ENCODE results near the gene NCAPH2.

Gene NCAPH2

DNA sequence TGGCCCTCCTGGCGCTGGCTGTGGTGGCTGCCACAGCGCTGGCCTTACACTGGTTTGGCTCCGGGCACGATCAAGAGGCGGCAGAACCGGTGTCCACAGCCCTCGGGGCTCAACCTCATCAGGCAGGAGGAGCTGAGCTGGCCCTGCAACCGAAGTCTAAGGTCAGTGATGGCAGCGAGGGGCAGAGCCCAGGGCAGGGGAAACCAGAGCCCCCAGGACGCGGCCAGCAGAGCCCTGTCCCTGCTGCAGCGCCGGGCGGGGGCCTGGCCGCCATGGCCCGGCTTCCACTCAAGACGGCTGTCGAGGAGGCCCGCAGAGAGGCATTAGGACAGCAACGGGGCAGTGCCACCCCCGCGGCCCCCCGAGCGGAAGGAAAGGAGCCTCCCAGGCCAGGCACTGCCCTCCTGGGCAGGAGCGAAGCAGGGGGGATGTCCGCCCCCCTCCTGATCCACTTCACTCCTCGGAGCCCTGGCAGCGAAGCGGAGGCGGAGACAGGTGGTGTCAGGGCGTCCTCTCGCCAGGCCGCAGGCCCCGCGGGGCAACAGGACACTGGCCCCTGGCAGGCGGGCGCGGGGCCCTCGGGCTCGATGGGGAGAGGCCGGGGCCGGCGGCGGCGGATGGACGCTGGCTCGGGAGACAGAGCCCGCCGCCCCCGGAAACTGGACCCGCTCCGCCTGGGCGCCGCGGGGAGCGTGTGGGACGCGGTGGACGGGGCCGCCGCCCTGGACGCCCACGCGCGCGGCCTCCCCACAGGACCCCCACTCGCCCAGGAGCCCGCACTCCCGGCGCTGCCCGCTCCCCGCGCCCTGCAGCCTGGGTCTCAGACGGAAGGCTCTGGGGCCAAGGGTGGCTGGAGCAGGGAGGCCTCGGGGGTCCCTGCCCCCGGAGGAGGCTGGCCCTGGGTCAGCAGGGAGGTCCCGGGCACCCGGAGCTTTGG, 38.6 kb downstream of the NCAPH2 start:
- ChIA-PET POLR2A (ENCODE audit: low non-redundant PET) (interaction anchor here (1.2 kb wide), 1 partner anchor 14 kb away, joined by 4 read pairs; no protein-coding TSS in a partner anchor), CTCF (interaction anchor here (1.1 kb wide), 1 partner anchor 17 kb away, joined by 3 read pairs; no protein-coding TSS in a partner anchor)
- H3K27ac ChIP-seq: 0 out of 2 replicates have a peak overlapping the region, but pooled peaks have one; percentile 13
- no peak for DNase-seq (ENCODE audit: low spot score)
- TF ChIP-seq, protein P1, sequence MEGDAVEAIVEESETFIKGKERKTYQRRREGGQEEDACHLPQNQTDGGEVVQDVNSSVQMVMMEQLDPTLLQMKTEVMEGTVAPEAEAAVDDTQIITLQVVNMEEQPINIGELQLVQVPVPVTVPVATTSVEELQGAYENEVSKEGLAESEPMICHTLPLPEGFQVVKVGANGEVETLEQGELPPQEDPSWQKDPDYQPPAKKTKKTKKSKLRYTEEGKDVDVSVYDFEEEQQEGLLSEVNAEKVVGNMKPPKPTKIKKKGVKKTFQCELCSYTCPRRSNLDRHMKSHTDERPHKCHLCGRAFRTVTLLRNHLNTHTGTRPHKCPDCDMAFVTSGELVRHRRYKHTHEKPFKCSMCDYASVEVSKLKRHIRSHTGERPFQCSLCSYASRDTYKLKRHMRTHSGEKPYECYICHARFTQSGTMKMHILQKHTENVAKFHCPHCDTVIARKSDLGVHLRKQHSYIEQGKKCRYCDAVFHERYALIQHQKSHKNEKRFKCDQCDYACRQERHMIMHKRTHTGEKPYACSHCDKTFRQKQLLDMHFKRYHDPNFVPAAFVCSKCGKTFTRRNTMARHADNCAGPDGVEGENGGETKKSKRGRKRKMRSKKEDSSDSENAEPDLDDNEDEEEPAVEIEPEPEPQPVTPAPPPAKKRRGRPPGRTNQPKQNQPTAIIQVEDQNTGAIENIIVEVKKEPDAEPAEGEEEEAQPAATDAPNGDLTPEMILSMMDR (conservative IDR thresholded peaks at IDR 0.05; ENCODE audit: low read depth): no peak

DNA sequence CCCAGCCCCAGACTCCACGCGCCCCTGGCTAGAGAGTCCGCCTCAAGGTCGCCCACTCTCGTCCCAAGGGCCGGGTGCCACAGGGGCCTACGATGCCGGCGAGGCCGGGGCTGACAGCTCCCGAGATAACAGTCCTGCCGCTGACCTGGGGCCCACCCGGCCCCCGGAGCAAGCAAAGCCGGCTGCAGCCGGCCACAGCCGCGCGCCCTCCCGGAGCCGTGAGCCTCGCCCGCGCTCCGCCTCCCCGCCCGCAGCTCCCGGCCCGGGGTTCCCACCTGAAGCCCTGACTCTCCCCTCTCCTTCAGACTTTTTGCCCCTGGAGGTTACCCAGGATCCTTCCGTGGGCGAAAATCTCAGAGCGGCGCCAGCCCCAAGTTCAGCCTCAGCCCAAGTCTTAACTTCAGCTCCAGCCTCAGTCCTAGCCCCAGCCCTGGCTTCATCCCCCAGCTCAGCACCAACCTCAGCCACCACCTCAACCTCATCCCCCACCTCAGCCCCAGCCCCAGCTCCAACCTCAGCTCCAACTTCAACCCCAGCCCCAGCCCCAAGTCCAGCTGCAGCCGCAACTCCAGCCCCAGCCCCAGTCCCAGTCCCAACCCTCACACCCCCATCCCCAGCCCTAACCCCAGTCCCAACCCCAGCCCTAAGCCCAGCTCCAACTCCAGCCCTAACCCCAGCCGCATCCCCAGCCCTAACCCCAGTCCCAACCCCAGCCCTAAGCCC, 39.4 kb downstream of the NCAPH2 start:
- ChIA-PET POLR2A (ENCODE audit: low non-redundant PET) (no interaction called here), CTCF (interaction anchor here (1.1 kb wide), 1 partner anchor 16 kb away, joined by 3 read pairs; no protein-coding TSS in a partner anchor)
- TF ChIP-seq, protein P1 (conservative IDR thresholded peaks at IDR 0.05; ENCODE audit: low read depth): no peak
- no peak overlapping the region for H3K27ac ChIP-seq
- DNase-seq (ENCODE audit: low spot score): no peak

DNA sequence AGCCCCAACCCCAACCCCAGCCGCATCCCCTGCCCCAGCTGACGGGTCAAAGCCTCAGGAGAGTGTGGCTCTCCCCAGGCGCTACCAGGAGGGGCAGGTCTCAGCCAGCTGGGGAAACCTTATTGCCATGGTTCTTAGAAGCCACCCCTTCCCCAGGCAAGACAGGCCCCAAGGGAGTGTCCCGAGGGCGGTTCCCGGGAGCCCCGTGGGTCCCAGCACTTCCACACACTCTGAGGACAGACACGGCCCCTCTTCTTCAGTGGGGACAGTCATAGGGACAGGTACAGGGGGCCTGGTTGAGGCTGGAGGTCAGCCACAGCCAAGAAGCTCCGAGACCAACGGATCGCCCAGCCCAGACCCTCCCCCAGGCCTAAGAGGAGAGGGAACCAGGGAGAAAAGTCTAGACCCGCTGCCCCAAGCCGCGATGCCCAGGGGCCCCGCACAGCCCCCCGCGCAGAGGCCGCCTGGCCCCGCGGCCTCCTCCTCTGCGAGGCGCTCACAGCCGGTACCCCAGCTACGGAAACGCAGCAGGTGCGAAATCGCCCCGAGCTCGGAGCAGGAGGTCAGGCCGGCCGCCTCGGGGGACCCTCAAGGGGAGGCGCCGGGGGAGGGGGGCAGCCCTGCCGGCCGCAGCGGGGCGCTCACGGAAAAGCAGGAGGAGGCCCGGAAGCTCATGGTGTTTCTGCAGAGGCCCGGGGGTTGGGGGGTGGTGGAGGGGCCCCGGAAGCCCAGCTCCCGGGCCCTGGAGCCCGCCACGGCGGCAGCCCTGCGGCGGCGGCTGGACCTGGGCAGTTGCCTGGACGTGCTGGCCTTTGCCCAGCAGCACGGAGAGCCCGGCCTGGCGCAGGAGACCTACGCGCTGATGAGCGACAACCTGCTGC, 40.3 kb downstream of the NCAPH2 start:
- no peak overlapping the region for H3K27ac ChIP-seq
- TF ChIP-seq, protein P1 (conservative IDR thresholded peaks at IDR 0.05; ENCODE audit: low read depth): no peak
- POLR2A ChIA-PET (ENCODE audit: low non-redundant PET): no interaction called here
- DNase-seq (ENCODE audit: low spot score): no peak
- CTCF ChIA-PET: interaction anchor here (1.1 kb wide), 1 partner anchor 15 kb away, joined by 3 read pairs; no protein-coding TSS in a partner anchor

DNA sequence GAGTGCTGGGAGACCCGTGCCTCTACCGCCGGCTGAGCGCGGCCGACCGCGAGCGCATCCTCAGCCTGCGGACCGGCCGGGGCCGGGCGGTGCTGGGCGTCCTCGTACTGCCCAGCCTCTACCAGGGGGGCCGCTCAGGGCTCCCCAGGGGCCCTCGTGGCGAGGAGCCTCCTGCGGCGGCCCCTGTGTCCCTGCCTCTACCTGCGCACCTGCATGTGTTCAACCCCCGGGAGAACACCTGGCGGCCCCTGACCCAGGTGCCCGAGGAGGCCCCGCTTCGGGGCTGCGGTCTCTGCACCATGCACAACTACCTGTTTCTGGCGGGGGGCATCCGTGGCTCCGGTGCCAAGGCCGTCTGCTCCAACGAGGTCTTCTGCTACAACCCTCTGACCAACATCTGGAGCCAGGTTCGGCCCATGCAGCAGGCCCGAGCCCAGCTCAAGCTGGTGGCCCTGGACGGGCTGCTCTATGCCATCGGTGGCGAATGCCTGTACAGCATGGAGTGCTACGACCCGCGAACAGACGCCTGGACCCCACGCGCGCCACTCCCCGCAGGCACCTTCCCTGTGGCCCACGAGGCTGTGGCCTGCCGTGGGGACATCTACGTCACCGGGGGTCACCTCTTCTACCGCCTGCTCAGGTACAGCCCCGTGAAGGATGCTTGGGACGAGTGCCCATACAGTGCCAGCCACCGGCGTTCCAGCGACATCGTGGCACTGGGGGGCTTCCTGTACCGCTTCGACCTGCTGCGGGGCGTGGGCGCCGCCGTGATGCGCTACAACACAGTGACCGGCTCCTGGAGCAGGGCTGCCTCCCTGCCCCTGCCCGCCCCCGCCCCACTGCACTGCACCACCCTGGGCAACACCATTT, 41.1 kb downstream of the NCAPH2 start:
- TF ChIP-seq, protein P1 (conservative IDR thresholded peaks at IDR 0.05; ENCODE audit: low read depth): no peak
- CTCF ChIA-PET: no interaction called here
- POLR2A ChIA-PET (ENCODE audit: low non-redundant PET): no interaction called here
- H3K27ac ChIP-seq: no peak overlapping the region
- no peak for DNase-seq (ENCODE audit: low spot score)

DNA sequence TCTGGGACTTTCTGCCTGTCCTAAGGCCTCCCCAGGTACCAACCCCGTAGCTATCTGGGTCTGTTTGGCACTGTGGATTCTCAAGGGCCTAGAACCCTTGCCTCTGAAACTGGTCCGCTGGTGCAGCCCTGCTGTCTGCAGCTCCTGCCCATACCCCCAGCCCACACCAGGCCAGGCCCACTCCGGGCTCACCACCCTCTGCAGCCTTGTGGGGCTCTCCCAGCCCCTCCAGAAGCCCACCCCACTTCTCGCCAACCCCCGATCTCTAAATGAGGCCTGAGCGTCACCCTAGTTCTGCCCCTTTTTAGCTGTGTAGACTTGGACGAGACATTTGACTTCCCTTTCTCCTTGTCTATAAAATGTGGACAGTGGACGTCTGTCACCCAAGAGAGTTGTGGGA, 42.4 kb downstream of the NCAPH2 start:
- ChIA-PET CTCF (interaction anchor here (0.5 kb wide), 1 partner anchor 25 kb away, joined by 3 read pairs; the partner anchor contains the start of gene SCO2), POLR2A (ENCODE audit: low non-redundant PET) (interaction anchor here (0.6 kb wide), 1 partner anchor 19 kb away, joined by 8 read pairs; no protein-coding TSS in a partner anchor)
- TF ChIP-seq, protein P1 (conservative IDR thresholded peaks at IDR 0.05; ENCODE audit: low read depth): no peak
- DNase-seq (ENCODE audit: low spot score): no peak
- H3K27ac ChIP-seq: no peak overlapping the region

All from RWPE1 (cell line).